Fibroblast of skin of scalp (primary cell): ENCODE measurements around the gene AREL1. TPM values are rescaled to one million over a fixed set of nuclear protein-coding genes. Genes with fewer than 3 reads are reported as not detected.
A peak's percentile ranks its signal among the peaks of the same experiment; 100 is the strongest.
"Not testable (repeated sequence)": the region's sequence is repeated elsewhere in the genome, so short reads cannot be mapped to it uniquely, and the experiment has no call there.

Experiments used
- DNase-seq: peaks from one replicate; pipeline ENCODE4 v3.0.0-alpha.2; 2013
- polyA plus RNA-seq, 2 experiments: library from polyadenylated mRNA; unstranded; fragments of 120-200 nt; gene quantifications; one replicate each; pipeline ENCODE4 v1.2.1, GENCODE V29; 2013; ENCODE audit not compliant: insufficient read length in 2 of 2

The AREL1 gene
- polyA plus RNA-seq (2013, experiment 1 of 2; ENCODE audit: insufficient read length): 18.5 TPM
- 21.3 TPM for polyA plus RNA-seq (2013, experiment 2 of 2; ENCODE audit: insufficient read length)

GRCh38 chr14:74712499-74713394 is at the start of gene AREL1, which contains the start of gene FCF1:
TSS of gene AREL1 (minus strand) at chr14:74713080. CDS start at chr14:74685615, 27,465 bp downstream.
TSS of gene FCF1 (plus strand) at chr14:74713144. CDS start at chr14:74713198, 54 bp downstream.
- peak; percentile 92 for DNase-seq

- not testable (repeated sequence) for DNase-seq
Measured at GRCh38 chr14:74758505-74758904, 45.6 kb upstream of the AREL1 start.

DNA sequence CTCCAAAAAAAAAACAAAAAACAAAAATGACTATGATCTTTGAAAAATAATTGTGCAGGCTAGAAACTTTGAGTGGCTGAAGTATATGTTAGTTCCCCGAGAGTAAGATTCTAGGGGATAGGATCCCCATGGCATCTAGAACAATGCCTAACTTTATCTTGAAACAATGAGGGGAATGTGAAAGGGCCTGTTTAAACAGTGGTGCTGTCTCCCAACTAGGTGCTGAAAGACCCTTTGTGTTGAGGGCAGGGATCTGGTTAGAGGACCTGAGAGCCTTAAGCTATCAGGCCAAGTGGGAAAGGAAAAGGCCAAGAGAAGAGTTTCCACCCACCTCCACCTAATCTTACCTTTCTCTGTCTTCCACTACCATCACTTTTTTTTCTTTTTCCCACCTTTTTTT is 43.4 kb upstream of the AREL1 start:
- no peak for DNase-seq

GRCh38 chr14:74754899-74755298 is 42.0 kb upstream of the AREL1 start:
- DNase-seq: no peak

DNA sequence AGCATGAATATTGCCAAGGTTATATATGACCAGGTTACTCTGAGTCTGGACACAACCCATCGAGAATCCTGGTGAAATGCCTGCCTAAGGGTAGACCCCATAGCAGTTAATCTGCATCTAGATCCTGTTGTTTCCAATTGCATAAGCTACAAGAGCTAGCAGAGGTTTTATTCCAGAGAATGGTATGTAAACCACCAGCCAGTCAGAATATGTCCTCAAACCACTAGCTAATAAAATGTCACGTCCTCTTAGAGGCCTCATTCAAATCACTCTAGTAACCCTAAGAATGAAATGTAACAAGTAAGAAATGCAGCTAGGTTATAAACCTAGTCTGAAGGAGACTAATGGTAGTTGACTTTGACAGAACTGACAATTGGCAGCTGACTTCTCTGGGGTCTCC is 41.3 kb upstream of the AREL1 start:
- peak; percentile 12 for DNase-seq

- DNase-seq: no peak
Measured at GRCh38 chr14:74747237-74747636, 34.4 kb upstream of the AREL1 start.

- DNase-seq: no peak
Measured at GRCh38 chr14:74739293-74740030, 26.6 kb upstream of the AREL1 start.

GRCh38 chr14:74737753-74738325 is 25.0 kb upstream of the AREL1 start:
- DNase-seq: peak; percentile 26

GRCh38 chr14:74735125-74735524 is 22.2 kb upstream of the AREL1 start:
- DNase-seq: no peak

DNA sequence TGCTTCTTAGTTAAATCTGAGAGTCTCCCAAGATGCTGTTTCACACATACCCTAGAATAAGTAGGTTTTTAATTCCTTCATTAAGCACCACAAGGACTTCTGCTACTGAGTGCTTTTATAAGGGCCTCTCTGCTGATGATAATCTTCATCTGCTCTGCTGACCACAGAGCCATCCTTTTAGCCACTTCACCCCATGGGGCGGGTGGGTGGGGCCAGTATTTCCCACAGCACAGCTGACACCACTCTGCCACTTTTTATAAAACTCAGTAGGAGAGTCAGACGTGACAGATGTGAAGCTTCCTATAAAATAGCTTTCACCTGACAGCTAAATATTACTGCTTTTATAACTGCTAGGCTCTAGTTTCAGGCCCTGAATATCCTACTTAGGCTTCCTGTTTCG is 20.3 kb upstream of the AREL1 start:
- no peak for DNase-seq

DNA sequence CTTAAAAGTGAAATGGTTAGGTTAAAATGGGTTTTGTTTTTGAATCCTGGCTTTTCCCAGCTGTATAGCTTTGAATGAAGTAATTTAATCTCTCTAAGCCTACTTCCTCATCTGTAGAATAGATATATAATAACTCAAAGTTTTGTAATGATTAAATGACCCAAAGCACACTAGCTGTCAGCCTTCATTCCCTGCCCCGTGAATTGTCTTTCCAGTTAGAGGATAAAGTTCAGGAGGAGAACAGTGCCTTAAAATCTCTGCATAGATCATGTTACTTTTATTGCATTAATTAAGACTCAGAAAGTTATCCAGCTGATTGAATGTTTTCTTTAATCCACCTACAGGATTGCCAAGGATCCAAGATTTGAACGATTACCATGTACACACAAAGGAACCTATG is 19.5 kb upstream of the AREL1 start:
- no peak for DNase-seq

- no peak for DNase-seq
Measured at GRCh38 chr14:74723134-74723533, 10.3 kb upstream of the AREL1 start.

- DNase-seq: peak; percentile 75
Measured at GRCh38 chr14:74720526-74720925, 7.6 kb upstream of the AREL1 start.

- DNase-seq: no peak
Measured at GRCh38 chr14:74713395-74713735, 485 bp upstream of the AREL1 start.

DNA sequence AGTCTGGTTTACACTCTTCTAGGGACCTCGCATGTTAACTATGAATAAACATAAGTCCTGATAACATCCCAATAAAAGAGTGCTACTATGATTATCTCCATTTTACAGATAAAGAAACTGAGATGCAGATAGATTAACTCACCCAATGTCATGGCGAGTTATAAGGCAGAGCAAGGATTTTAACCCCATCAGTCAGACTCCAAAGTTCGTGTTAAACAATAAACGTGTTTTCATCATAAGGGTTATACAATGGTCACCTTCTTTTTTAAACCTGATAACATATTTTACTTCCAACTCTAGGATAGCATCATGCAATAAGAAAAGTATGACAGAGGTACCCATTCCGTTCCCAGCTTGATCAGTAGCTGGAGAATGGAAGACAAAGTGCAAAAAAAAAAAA is 1.2 kb downstream of the AREL1 start:
- no peak for DNase-seq

DNA sequence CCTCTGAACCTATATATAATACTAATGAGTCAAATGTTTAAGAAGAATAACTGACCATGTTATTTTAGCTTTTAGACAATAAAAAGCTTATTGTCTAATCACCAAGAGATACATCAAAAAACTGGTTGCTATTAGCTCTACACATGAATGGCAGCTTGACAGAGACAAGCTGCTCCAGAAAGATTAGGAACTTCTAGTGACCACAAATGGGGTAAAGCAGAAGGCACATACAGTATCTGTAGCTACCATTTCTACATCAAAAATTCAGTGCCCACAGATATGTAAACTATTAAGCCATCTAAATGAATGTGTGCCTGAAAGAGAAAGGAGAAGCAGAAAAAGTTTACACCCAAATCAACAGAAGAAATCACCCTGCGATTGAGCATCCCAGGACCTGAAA is 2.4 kb downstream of the AREL1 start:
- DNase-seq: no peak

DNA sequence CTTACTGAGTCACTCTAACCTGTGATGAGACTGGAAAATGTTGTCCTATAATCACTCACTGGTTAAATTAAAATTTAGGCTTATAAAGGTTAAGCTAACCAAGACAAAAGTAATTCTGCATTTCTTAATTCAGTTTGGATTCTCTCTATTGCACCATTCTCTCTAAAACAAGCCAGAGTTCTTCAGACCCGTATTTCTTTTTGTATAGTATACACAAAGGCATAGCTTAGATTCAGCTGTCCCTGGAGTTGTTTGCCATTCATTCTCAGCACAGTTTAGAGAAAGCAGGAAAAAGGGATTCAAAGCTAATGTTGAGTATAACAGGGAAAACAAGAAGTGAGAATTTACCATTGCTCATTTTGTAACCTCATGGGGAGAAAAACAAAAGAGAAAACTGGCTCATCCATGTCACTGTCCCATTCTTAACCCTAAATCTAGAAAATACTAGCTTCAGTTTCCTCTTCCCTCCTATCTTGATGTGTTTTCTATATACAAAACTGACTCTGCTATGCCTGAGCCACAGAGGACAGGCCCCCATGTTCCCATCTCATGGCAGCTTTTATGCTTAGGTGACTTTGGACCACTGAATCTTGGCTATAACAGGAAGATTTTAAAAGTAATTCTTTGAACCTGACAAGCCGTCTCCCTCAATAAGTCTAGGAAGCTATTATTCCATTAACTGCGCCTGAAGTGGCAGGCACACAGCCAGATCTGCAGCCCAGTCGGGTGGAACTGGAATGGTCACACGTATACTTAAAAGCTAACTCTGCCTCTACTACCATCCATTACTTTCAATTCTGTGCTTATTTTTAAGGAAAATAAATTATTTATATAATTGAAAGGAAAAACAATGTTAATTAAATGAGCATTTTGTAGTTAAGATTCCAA is 7.0 kb downstream of the AREL1 start:
- DNase-seq: no peak

DNA sequence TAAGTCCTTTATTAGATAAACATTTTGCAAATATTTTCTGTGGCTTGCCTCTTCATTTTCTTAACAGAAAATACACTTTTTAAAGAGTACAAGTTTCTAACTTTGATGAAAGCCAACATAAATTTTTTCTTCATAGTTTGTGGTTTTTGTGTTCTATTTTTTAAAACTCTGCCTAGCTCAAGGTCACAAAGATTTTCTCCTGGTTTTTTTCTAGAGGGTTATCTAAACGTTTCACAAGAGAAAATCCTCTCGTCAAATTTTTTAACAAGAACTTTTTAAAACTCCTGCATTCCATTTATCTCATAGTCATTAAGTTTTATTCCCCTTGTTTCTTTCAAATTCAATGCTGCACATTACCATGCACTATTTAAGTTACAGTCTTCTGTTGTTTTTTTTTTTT is 8.2 kb downstream of the AREL1 start:
- no peak for DNase-seq

GRCh38 chr14:74703043-74703442 is 9.8 kb downstream of the AREL1 start:
- DNase-seq: no peak

- DNase-seq: no peak
Measured at GRCh38 chr14:74702293-74702692, 10.6 kb downstream of the AREL1 start.

DNA sequence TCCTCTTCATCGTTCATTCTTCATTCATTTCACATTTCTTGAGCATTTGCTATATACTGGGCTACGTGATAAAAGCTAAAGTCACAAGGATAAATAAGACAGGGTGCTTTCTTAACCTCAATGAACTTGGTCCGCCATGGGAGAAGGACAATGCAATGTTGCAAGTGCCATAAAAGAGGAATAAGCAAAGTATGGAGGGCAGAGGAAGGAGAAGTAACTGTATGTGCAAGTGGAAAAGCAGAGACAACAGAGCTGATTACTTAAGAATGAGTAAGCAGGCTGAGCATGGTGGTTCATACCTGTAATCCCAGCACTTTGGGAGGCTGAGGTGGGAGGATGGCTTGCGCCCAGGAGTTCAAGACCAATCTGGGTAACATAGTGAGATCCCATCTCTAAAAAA is 14.4 kb downstream of the AREL1 start:
- DNase-seq: no peak

DNA sequence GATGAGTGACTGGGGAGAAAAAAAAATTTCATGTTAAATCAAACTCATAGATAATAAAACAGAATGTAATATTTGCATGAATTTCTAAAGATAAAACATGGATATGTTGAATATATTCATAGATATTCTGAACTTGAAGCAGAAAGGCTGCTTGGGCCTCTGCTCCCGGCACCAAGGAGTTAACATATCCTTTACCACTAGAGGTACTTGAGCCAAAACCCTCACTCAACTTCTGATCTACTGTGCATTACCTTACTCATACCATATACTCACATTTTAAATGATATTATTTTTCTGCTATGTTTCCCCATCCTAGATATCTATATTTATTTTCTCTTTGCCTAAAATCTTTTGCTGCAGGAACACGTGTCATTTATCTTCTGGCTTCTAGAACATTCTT is 14.9 kb downstream of the AREL1 start:
- no peak for DNase-seq
